Gastroesophageal sphincter (tissue), 3 donors: ENCODE results near the gene PAM.

Experiments
- CTCF ChIP-seq, 4 experiments: fragments of 200-600 bp in 2 of 4; fragments of 450-650 bp in 2 of 4; sonication (generic) in 1 of 4; IDR thresholded peaks; one replicate each; pipeline ENCODE4 v1.5.1; 2017 to 2019; ENCODE audit warnings: antibody characterized with exemption in 4 of 4, mild to moderate bottlenecking in 2 of 4, moderate library complexity in 2 of 4
- EP300 ChIP-seq: sonication (generic); formaldehyde crosslinking; IDR thresholded peaks from one replicate; pipeline ENCODE4 v1.6.1; 2017; ENCODE audit warnings: antibody characterized with exemption, mild to moderate bottlenecking
- POLR2A ChIP-seq, 2 donors: fragments of 450-650 bp; IDR thresholded peaks; one replicate each; pipeline ENCODE4 v1.6.1; 2017; ENCODE audit warnings: antibody characterized with exemption in 2 of 2, mild to moderate bottlenecking in 2 of 2, moderate library complexity in 1 of 2
- POLR2AphosphoS5 ChIP-seq: sonication (generic); formaldehyde crosslinking; IDR thresholded peaks from one replicate; pipeline ENCODE4 v1.6.1; 2017; ENCODE audit warnings: antibody characterized with exemption

- TF ChIP-seq CTCF (IDR thresholded peaks at IDR 0.05), result no peak
- TF ChIP-seq POLR2A (IDR thresholded peaks at IDR 0.05), result no peak
- no peak for TF ChIP-seq POLR2AphosphoS5
- no peak for TF ChIP-seq EP300
These were observed 258.9 kb downstream of the PAM start for GRCh38 chr5:103013933-103014552.
